Measurements from ENCODE around the gene EPHB1. TPM values are rescaled to one million over a fixed set of nuclear protein-coding genes. Genes with fewer than 3 reads are reported as not detected.

Gene EPHB1
- polyA plus RNA-seq, 1 of the 3 experiments (the other 2 are of a cell fraction), result 1.2 TPM

DNA sequence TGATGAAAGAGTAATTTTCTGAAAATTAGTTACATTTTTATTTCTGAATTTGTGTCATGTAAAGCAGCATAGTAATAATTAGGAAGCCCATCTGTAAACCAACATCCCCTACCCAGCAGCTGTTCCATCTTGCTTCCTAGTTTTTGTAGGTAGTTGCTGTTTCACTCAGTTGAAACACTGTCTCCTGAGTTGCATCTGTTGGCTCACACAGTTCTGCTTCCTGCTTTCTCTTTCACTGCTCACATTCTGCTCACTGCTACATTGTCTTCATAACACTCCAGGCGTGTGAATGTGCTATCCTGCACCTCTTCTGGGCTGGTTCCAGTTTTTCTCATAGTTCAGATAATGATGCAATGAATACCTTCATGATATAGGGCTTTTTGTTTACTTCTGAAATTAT, 123.4 kb downstream of the EPHB1 start:
- no peak overlapping the region for H3K27ac ChIP-seq (ENCODE audit: low read depth in 2 of 2, low read length in 1 of 2)
- no peak for DNase-seq
- TF ChIP-seq TEAD4 (IDR thresholded peaks at IDR 0.05; ENCODE audit: borderline replicate concordance, insufficient read depth) (no peak), MXI1 (IDR thresholded peaks at IDR 0.05; ENCODE audit: low read depth, low read length) (no peak), TAF1 (IDR thresholded peaks at IDR 0.05; ENCODE audit: borderline replicate concordance, low read depth, low read length) (no peak), FOSL2 (IDR thresholded peaks at IDR 0.05; ENCODE audit: borderline replicate concordance, low read depth) (no peak), POLR2AphosphoS5 (IDR thresholded peaks at IDR 0.05; ENCODE audit: low read depth, low read length) (no peak), RAD21 (IDR thresholded peaks at IDR 0.05; ENCODE audit: low read length) (no peak), EP300 (IDR thresholded peaks at IDR 0.05; ENCODE audit: borderline replicate concordance in 1 of 2, low read depth in 1 of 2, low read length in 1 of 2) (no peak), NRF1 (IDR thresholded peaks at IDR 0.05; ENCODE audit: low read depth, low read length) (no peak), SMC3 (IDR thresholded peaks at IDR 0.05; ENCODE audit: low read depth, low read length) (no peak), JUND (IDR thresholded peaks at IDR 0.05) (no peak), YY1 (IDR thresholded peaks at IDR 0.05; ENCODE audit: low read depth) (no peak), TCF12 (IDR thresholded peaks at IDR 0.05) (no peak), GATA2 (CRISPR knock-in tag; IDR thresholded peaks at IDR 0.05) (no peak)
- TF ChIP-seq, protein P1, sequence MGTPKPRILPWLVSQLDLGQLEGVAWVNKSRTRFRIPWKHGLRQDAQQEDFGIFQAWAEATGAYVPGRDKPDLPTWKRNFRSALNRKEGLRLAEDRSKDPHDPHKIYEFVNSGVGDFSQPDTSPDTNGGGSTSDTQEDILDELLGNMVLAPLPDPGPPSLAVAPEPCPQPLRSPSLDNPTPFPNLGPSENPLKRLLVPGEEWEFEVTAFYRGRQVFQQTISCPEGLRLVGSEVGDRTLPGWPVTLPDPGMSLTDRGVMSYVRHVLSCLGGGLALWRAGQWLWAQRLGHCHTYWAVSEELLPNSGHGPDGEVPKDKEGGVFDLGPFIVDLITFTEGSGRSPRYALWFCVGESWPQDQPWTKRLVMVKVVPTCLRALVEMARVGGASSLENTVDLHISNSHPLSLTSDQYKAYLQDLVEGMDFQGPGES (IDR thresholded peaks at IDR 0.05; ENCODE audit: low read depth, low read length), result no peak
- TF ChIP-seq, protein P2, sequence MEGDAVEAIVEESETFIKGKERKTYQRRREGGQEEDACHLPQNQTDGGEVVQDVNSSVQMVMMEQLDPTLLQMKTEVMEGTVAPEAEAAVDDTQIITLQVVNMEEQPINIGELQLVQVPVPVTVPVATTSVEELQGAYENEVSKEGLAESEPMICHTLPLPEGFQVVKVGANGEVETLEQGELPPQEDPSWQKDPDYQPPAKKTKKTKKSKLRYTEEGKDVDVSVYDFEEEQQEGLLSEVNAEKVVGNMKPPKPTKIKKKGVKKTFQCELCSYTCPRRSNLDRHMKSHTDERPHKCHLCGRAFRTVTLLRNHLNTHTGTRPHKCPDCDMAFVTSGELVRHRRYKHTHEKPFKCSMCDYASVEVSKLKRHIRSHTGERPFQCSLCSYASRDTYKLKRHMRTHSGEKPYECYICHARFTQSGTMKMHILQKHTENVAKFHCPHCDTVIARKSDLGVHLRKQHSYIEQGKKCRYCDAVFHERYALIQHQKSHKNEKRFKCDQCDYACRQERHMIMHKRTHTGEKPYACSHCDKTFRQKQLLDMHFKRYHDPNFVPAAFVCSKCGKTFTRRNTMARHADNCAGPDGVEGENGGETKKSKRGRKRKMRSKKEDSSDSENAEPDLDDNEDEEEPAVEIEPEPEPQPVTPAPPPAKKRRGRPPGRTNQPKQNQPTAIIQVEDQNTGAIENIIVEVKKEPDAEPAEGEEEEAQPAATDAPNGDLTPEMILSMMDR (IDR thresholded peaks at IDR 0.05), result no peak
- TF ChIP-seq, protein P3, sequence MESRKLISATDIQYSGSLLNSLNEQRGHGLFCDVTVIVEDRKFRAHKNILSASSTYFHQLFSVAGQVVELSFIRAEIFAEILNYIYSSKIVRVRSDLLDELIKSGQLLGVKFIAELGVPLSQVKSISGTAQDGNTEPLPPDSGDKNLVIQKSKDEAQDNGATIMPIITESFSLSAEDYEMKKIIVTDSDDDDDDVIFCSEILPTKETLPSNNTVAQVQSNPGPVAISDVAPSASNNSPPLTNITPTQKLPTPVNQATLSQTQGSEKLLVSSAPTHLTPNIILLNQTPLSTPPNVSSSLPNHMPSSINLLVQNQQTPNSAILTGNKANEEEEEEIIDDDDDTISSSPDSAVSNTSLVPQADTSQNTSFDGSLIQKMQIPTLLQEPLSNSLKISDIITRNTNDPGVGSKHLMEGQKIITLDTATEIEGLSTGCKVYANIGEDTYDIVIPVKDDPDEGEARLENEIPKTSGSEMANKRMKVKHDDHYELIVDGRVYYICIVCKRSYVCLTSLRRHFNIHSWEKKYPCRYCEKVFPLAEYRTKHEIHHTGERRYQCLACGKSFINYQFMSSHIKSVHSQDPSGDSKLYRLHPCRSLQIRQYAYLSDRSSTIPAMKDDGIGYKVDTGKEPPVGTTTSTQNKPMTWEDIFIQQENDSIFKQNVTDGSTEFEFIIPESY (IDR thresholded peaks at IDR 0.05; ENCODE audit: borderline replicate concordance, low read depth), result no peak
- TF ChIP-seq, protein P4, sequence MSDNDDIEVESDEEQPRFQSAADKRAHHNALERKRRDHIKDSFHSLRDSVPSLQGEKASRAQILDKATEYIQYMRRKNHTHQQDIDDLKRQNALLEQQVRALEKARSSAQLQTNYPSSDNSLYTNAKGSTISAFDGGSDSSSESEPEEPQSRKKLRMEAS (IDR thresholded peaks at IDR 0.05; ENCODE audit: low read depth), result no peak
- TF ChIP-seq, protein P5, sequence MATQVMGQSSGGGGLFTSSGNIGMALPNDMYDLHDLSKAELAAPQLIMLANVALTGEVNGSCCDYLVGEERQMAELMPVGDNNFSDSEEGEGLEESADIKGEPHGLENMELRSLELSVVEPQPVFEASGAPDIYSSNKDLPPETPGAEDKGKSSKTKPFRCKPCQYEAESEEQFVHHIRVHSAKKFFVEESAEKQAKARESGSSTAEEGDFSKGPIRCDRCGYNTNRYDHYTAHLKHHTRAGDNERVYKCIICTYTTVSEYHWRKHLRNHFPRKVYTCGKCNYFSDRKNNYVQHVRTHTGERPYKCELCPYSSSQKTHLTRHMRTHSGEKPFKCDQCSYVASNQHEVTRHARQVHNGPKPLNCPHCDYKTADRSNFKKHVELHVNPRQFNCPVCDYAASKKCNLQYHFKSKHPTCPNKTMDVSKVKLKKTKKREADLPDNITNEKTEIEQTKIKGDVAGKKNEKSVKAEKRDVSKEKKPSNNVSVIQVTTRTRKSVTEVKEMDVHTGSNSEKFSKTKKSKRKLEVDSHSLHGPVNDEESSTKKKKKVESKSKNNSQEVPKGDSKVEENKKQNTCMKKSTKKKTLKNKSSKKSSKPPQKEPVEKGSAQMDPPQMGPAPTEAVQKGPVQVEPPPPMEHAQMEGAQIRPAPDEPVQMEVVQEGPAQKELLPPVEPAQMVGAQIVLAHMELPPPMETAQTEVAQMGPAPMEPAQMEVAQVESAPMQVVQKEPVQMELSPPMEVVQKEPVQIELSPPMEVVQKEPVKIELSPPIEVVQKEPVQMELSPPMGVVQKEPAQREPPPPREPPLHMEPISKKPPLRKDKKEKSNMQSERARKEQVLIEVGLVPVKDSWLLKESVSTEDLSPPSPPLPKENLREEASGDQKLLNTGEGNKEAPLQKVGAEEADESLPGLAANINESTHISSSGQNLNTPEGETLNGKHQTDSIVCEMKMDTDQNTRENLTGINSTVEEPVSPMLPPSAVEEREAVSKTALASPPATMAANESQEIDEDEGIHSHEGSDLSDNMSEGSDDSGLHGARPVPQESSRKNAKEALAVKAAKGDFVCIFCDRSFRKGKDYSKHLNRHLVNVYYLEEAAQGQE (IDR thresholded peaks at IDR 0.05; ENCODE audit: low read depth, low read length), result no peak
- H3K9me3 ChIP-seq, result no peaks in the 10 kb centered on the region
- no peak overlapping the region for H3K9ac ChIP-seq
- H3K27me3 ChIP-seq (ENCODE audit: insufficient read depth), result no peaks in the 10 kb centered on the region
- H3K36me3 ChIP-seq (replicated peaks in 1 of 2; ENCODE audit: control insufficient read depth in 1 of 2, insufficient read depth in 2 of 2, low read length in 1 of 2), result no peaks in the 10 kb centered on the region
- H4K20me1 ChIP-seq (ENCODE audit: insufficient read depth), result no peaks in the 10 kb centered on the region
- H3K4me3 ChIP-seq (ENCODE audit: low read depth in 2 of 2, low read length in 1 of 2), result no peak overlapping the region
- CTCF ChIA-PET, result no interaction called here
- POLR2A ChIA-PET, result no interaction called here
- no peaks in the 10 kb centered on the region for H3K9me2 ChIP-seq
- 19% methylated on average over 1 of the region's 1 CpG for WGBS (ENCODE audit: low lambda C conversion rate)
- no peak overlapping the region for H2AFZ ChIP-seq (ENCODE audit: low read depth)
- no peak overlapping the region for H3K4me2 ChIP-seq
- no peaks in the 10 kb centered on the region for H3K4me1 ChIP-seq (ENCODE audit: control insufficient read depth in 1 of 2, insufficient read depth in 2 of 2, low read depth in 1 of 2, low read length in 1 of 2)
- H3K79me2 ChIP-seq (ENCODE audit: insufficient read depth), result no peaks in the 10 kb centered on the region
- no peaks in the 10 kb centered on the region for H3F3A ChIP-seq (replicated peaks; ENCODE audit: insufficient read depth)
